Brain microvascular endothelial cell (primary cell): ENCODE results near the gene HOXD8.

Experiments used
- DNase-seq: peaks from one replicate; pipeline ENCODE4 v3.0.0-alpha.2; 2020
- H3K27ac ChIP-seq: fragments of 250-450 bp; sonication (Bioruptor Pico); 2 replicates; pipeline ENCODE4 v1.5.1; 2020; ENCODE audit warnings: mild to moderate bottlenecking, moderate library complexity
- H3K27me3 ChIP-seq: fragments of 250-450 bp; sonication (Bioruptor Pico); replicated peaks from 2 replicates; pipeline ENCODE4 v1.5.1; 2020; ENCODE audit warnings: mild to moderate bottlenecking
- H3K36me3 ChIP-seq: fragments of 250-450 bp; sonication (Bioruptor Pico); replicated peaks from 2 replicates; pipeline ENCODE4 v1.5.1; 2020; ENCODE audit warnings: mild to moderate bottlenecking
- H3K4me3 ChIP-seq: 2 replicates; pipeline ENCODE4 v1.5.1; 2011; ENCODE audit warnings: low read depth, mild to moderate bottlenecking, control low read depth, low read length, moderate library complexity
- in situ Hi-C: cut with HindIII; loops from 2 replicates; pipeline ENCODE4 v1.10.0; 2017; ENCODE audit warnings: low sequenced_read_pairs, low pct_ligation_motif_present
- TF ChIP-seq, protein P1 (sequence below): IDR thresholded peaks from 2 replicates; pipeline ENCODE4 v1.5.1; 2011; ENCODE audit warnings: low read depth, mild to moderate bottlenecking, moderate library complexity, low read length, control low read depth, inconsistent platforms; ENCODE audit errors: missing control alignments

HOXD8 gene

DNA sequence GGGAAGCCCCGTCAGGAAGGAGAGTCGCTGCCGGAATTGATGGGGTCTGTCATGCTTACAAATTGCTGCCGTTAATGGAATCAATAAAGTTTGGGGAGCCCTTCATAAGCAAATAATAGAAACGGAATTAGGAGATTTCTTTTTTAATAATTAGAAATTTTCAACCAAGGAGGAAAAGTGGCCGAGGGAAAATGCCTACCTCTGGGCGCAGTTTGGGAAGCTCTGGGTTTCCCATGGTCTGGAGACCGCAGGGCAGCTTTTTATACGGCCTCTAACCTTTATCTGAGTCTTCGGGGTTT, 47.0 kb upstream of the HOXD8 start:
- H3K27ac ChIP-seq, result no peak overlapping the region
- H3K27me3 ChIP-seq, result peaks cover 95% of the 10 kb centered on the region
- TF ChIP-seq, protein P1, sequence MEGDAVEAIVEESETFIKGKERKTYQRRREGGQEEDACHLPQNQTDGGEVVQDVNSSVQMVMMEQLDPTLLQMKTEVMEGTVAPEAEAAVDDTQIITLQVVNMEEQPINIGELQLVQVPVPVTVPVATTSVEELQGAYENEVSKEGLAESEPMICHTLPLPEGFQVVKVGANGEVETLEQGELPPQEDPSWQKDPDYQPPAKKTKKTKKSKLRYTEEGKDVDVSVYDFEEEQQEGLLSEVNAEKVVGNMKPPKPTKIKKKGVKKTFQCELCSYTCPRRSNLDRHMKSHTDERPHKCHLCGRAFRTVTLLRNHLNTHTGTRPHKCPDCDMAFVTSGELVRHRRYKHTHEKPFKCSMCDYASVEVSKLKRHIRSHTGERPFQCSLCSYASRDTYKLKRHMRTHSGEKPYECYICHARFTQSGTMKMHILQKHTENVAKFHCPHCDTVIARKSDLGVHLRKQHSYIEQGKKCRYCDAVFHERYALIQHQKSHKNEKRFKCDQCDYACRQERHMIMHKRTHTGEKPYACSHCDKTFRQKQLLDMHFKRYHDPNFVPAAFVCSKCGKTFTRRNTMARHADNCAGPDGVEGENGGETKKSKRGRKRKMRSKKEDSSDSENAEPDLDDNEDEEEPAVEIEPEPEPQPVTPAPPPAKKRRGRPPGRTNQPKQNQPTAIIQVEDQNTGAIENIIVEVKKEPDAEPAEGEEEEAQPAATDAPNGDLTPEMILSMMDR, result no peak
- no peaks in the 10 kb centered on the region for H3K36me3 ChIP-seq
- DNase-seq, result no peak
- in situ Hi-C loops, result no loop called here
- no peak overlapping the region for H3K4me3 ChIP-seq

DNA sequence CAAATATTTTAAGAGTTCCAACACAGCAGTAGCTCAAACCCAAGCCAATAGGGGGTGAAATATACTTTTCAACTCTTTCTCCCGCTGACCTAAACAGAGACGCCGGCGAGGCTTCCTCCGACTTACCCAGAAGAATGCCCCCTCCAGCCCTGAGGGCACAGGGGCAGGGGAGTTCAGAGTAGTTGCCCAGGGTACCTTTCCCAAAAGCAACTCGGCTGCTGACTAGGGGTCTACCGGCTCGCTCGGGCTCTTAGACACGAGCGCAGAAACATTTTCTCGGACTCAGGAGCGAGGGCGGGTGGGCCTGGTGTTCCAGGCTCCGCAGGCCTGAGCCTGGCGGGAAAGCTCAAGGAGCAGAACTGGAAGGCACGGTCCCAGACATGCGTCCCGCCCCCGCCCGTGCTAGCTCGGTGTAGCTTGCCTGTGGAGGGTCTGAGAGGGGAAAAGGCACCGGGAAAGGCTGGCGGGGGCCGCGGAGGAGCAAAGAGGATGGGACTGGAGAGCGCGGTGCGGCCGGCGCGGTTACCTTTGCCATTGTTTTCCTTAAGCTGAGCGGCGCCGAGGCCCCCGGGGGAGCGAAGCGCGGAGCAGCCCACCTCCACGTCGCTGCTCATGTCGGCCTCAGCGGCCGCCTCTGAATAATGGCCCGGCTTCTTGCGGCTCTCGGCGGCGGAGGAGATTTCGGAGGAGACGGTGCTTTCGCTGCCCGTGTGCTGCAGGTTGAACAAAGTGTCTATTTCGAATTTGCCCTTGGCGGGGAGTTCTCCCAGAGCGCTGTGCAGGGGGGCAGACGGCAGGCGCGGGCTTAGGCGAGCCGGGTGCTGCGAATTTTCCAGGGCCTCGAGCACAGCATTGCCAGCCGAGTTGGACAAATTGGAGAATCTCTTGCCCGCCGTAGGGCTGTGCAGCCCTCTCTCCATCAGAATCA, 46.4 kb upstream of the HOXD8 start:
- DNase-seq, result no peak
- TF ChIP-seq, protein P1, result no peak
- H3K4me3 ChIP-seq, result no peak overlapping the region
- H3K36me3 ChIP-seq, result no peaks in the 10 kb centered on the region
- H3K27me3 ChIP-seq, result peaks cover 95% of the 10 kb centered on the region
- H3K27ac ChIP-seq, result no peak overlapping the region
- in situ Hi-C loops, result no loop called here

DNA sequence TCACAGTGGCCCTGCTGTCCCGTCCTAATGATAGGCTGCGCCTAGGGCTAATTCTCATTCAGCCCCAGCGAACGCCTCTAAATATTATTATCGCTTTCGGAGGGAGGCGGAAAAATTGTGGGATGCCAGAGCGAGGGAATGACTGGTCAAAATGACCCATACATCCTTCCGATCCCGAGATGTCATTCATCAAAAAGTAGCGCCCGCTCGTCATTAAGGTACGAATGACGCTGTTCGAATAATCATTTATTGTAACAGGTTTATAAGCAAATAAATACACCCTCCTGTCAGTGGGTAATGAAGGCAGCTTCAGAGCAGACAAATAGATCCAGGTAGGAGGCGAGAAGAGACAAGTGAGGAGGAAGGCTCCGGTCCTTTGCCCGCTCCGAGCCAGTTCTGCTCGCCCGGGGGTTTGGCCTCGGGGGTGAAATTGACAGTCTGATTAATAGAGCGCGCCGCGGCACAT, 45.7 kb upstream of the HOXD8 start, which contains the start of gene EVX2:
Gene EVX2, minus strand, starts transcription at position 167 of the 466 bp plus-strand sequence. CDS start 186 bp downstream, outside the sequence.
- Histone ChIP-seq H3K27me3 (peaks cover 95% of the 10 kb centered on the region), H3K4me3 (no peak within 1 kb of the TSS), H3K27ac (no peak within 1 kb of the TSS), H3K36me3 (no peaks in the 10 kb centered on the region)
- TF ChIP-seq, protein P1, result no peak
- in situ Hi-C loops, result no loop called here
- DNase-seq, result no peak

DNA sequence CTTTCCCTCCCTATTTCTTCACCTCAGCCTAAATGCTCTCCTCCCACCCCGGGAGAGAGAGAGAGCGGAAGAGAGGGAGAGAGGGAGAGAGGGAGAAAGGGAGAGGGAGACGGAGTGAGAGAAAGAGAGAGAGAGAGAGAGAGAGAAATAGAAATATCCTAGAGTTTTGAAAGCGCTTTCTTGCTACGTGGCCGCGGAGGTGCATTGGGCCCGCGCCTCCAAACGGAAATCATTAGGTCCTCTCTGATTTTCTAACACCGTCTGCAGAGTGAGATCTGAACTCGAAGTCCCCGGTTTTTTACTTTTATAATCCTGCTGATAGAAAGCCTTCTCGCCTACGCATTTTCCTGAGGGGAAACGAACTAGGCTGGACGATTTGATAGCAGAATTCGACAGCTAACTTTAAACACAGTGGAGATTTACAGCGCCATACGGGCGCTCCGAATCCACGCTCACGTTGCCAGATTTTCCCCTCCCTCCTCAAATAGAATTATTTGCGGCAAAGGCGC, 44.8 kb upstream of the HOXD8 start:
- peaks cover 95% of the 10 kb centered on the region for H3K27me3 ChIP-seq
- no peak overlapping the region for H3K4me3 ChIP-seq
- TF ChIP-seq, protein P1, result no peak
- no peak for DNase-seq
- no peaks in the 10 kb centered on the region for H3K36me3 ChIP-seq
- in situ Hi-C loops, result no loop called here
- H3K27ac ChIP-seq, result no peak overlapping the region

DNA sequence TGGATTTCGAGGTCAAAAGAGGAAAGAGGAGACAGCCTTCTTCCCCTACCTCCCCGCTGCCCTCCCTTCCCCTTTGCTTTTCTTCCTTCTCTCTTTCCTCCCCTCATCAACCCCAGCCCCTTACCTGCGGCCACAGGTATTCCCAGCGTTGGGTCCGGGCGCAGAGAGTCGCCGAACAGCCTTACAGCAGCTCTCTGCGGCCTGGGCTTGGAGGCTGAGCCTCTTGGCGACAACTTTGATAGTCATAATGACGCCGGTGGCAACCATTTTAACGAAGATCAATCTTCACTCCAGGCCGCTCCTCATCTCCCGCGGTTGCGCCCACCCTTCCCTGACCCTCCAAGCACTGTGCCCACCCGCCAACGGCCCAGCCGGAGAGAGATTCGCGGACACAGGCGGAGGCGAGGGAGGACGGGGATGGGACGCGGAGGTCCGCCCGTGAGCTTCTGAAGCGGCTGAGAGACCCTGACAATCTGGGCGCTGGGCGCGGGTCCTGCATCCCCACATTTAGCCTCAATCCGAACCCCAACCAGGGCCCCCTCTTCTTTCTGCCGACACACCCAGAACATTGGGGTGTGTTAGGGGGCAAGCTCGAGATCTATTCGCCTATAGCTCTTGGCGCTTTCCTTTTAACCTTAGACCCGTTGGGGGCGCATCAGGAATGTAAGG, 44.3 kb upstream of the HOXD8 start:
- Histone ChIP-seq H3K36me3 (no peaks in the 10 kb centered on the region), H3K4me3 (no peak overlapping the region), H3K27me3 (peaks cover 98% of the 10 kb centered on the region), H3K27ac (no peak overlapping the region)
- no peak for DNase-seq
- TF ChIP-seq, protein P1, result no peak
- in situ Hi-C loops, result no loop called here
